ENCODE results near the gene TMEM151B.

- TF ChIP-seq, protein P1, sequence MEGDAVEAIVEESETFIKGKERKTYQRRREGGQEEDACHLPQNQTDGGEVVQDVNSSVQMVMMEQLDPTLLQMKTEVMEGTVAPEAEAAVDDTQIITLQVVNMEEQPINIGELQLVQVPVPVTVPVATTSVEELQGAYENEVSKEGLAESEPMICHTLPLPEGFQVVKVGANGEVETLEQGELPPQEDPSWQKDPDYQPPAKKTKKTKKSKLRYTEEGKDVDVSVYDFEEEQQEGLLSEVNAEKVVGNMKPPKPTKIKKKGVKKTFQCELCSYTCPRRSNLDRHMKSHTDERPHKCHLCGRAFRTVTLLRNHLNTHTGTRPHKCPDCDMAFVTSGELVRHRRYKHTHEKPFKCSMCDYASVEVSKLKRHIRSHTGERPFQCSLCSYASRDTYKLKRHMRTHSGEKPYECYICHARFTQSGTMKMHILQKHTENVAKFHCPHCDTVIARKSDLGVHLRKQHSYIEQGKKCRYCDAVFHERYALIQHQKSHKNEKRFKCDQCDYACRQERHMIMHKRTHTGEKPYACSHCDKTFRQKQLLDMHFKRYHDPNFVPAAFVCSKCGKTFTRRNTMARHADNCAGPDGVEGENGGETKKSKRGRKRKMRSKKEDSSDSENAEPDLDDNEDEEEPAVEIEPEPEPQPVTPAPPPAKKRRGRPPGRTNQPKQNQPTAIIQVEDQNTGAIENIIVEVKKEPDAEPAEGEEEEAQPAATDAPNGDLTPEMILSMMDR (conservative IDR thresholded peaks at IDR 0.05; ENCODE audit: low read depth, low read length) = no peak
- no peak for TF ChIP-seq SMC3 (IDR thresholded peaks at IDR 0.05; ENCODE audit: low read depth, low read length)
- TF ChIP-seq POLR2A (IDR thresholded peaks at IDR 0.05; ENCODE audit: low read depth, low read length) = no peak
- no peak for TF ChIP-seq ELK1 (IDR thresholded peaks at IDR 0.05; ENCODE audit: borderline replicate concordance, low read depth, low read length)
- TF ChIP-seq RAD21 (IDR thresholded peaks at IDR 0.05; ENCODE audit: low read length) = no peak
- no peak for TF ChIP-seq MAZ (IDR thresholded peaks at IDR 0.05; ENCODE audit: borderline replicate concordance, low read depth, low read length)
- no peak for TF ChIP-seq USF2 (IDR thresholded peaks at IDR 0.05; ENCODE audit: low read depth, low read length)
- TF ChIP-seq RFX5 (IDR thresholded peaks at IDR 0.05; ENCODE audit: low read depth, low read length) = no peak
- TF ChIP-seq CHD1 (IDR thresholded peaks at IDR 0.05; ENCODE audit: low read depth, low read length) = no peak
These were observed 49.3 kb upstream of the TMEM151B start for GRCh38 chr6:44220913-44221290.
